CD4-positive, alpha-beta T cell treated with Interferon gamma for 1 hour (primary cell): ENCODE results near the gene FXYD2.
"Not testable (repeated sequence)": the region's sequence is repeated elsewhere in the genome, so short reads cannot be mapped to it uniquely, and the experiment has no call there.

ENCODE experiments used
- DNase-seq: peaks from one replicate; pipeline ENCODE4 v3.0.0-alpha.2; 2020

Gene FXYD2

DNA sequence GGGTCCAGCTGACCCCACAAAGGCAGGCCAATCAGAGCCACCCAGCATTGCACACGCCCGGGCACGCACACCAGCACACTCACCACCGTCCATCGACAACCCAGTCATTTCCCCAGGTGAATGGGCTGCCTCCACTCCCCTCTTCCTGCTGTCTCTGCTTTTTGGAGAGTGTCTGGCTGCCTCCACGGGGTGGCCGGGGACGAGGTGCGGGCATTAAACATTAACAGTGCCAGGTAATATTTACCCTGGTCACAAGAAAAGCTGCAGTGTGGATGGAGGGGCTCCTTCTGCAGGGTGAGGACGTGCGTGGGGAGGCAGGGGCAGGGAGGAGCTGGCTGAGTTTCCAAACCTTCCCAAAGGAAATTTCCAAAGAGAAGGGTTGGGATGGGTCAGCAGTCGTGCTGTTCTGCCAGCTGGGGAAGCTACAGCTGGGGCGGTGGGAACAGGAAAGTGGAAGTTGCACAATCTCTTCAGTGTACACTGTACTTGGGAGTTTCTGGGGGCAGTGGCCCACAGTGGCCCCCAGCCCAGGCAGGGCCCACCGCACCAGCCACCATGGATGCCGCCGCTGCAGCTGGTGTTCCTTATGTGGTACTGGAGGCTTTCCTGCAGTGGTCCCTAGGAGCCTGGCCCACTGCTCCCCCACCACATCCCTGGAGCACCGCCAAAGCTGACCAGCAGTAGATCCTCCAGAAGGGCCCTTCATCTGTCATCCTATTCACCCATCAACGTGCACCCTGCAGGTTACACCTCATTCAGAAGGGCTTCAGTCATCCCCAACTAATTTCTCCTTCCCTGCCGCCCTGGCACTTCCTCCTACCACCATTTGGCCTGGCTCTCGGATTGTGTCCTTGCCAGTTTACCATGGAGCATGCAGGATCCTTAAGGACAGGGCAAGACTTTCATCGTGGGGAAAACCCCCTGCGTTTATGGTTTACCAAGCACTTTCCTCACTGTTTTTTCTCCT lies at the start of gene FXYD2:
Gene FXYD2, minus strand, starts transcription at position 174 of the 967 bp plus-strand sequence. Its CDS starts 66 bp downstream, at position 108.
- DNase-seq = no peak

GRCh38 chr11:117873828-117874125 lies 49.2 kb upstream of the FXYD2 start:
- no peak for DNase-seq

- no peak for DNase-seq
These were observed 48.7 kb upstream of the FXYD2 start for GRCh38 chr11:117872975-117873827.

- no peak for DNase-seq
These were observed 47.9 kb upstream of the FXYD2 start for GRCh38 chr11:117872420-117872961.

GRCh38 chr11:117871784-117872183 lies 47.2 kb upstream of the FXYD2 start:
- no peak for DNase-seq

DNA sequence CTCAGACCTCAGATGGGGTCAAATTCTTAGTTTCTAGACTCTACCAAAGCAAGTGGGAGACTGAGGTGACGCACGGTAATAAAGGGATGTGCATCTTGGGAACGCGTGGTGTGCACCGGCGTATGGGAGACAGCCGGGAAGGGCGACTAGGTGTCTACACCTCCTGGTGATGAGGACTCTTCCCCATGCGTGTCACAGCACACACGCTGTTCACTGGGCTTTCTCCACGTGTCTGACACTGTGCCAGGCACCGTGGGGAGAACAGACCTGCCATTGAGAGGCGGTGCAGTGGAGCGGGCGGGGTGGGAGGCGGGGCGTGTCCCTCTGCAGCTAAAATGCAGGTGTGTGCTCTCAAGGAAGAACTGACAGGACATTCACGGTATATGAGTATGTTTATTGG lies 46.6 kb upstream of the FXYD2 start:
- DNase-seq = no peak

- DNase-seq = no peak
These were observed 45.8 kb upstream of the FXYD2 start for GRCh38 chr11:117870103-117870952.

GRCh38 chr11:117869604-117870003 lies 45.1 kb upstream of the FXYD2 start:
- no peak for DNase-seq

GRCh38 chr11:117868815-117869561 lies 44.4 kb upstream of the FXYD2 start:
- no peak for DNase-seq

DNA sequence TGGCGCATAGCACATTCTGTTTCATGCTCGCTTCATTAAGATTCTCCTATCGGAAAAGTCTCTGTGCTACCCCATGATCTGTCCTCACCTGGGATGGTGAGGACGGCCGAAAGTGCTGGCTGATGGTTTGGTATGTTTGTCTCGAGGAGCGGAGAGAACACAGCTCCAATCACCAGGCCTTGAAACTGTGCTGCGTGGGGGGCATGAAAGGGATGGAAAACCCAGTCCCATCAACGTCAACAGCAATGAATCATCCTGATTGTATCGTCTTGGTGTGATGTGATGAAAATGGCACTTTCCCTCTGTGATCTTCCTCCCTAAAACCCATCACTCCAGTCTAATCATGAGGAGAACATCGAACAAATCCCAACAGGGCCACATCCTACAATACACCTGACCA lies 43.5 kb upstream of the FXYD2 start:
- DNase-seq = no peak

GRCh38 chr11:117866526-117866925 lies 42.0 kb upstream of the FXYD2 start:
- DNase-seq = no peak

DNA sequence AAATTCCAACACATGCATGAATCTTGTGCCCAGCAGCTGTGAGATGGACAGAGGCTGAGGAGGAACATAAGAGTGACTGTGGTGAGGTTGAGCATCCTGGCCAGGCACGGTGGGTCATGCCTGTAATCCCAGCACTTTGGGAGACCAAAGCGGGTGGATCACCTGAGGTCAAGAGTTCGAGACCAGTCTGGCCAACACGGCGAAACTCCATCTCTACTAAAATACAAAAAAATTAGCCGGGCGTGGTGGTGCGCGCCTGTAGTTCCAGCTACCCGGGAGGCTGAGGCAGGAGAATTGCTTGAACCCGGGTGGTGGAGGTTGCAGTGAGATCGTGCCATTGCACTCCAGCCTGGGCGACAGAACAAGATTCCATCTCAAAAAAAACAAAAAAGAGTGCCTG lies 41.0 kb upstream of the FXYD2 start:
- not testable (repeated sequence) for DNase-seq

DNA sequence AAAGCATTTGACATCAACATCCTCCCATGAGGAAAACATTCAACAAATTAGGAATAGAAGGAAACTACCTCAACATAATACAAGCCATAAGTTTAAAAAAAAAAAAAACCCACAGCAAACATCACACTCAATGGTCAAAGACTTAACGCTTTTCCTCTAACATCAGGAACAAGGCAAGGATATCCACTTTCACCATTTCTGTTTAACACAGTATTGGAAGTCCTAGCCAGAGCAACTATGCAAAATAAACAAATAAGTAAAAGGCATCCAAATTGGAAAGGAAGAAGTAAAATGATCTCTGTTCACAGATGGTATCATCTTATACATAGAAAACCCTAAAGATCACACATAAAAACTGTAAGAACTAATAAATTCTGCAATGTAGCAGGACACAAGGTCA lies 38.8 kb upstream of the FXYD2 start:
- DNase-seq = no peak

DNA sequence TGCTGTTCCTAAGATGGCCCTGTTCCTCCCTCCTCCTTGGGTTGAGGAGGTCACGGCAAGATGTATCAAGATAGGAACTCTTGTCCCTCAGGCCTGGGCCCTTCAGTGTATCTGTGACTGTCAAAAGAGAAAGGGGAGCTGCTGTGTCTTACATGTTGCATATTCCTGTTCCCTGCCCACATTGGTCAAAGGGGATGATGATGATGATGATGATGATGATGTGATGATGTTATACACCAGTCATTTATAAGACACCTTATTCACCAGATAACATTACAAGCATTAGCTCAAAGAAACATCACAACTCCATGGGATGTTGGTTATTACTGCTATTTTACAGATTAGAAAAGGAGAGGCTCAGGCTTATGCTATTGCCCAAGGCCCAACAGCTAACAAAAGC lies 38.2 kb upstream of the FXYD2 start:
- DNase-seq = no peak

DNA sequence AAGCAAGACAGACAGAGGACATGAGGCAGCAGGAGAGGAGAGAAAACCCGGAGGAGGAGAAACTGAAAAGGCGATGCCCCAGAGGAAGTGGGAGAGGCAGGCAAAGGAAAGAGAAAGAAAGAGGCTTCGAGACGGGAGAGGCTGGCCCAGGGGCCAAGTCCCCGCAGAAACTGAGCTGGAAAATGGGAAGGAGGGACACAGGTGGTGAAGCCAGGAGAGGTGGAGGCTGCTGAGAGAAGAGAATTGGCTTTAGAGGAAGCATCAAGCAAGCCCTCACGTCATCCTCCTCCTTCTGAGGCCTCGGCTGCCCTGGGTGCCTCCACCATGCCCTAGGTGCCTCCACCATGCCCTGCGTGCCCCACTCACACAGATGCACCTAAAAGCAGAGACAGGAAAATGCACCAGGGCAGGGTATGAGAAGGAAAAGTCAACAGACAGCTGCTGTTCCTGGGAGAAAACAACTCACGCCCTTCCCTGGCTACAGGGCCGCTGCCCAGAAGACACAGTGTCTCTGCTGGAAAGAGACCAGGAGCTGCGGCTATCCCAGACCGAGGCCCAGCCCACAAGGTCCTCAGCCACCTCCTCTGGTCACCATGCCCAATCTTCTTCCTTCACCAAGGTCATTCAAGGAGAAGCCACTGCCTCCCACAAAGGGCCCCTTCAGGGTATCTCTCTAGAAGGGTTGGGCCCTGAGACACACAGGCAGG lies 37.6 kb upstream of the FXYD2 start:
- DNase-seq = no peak

DNA sequence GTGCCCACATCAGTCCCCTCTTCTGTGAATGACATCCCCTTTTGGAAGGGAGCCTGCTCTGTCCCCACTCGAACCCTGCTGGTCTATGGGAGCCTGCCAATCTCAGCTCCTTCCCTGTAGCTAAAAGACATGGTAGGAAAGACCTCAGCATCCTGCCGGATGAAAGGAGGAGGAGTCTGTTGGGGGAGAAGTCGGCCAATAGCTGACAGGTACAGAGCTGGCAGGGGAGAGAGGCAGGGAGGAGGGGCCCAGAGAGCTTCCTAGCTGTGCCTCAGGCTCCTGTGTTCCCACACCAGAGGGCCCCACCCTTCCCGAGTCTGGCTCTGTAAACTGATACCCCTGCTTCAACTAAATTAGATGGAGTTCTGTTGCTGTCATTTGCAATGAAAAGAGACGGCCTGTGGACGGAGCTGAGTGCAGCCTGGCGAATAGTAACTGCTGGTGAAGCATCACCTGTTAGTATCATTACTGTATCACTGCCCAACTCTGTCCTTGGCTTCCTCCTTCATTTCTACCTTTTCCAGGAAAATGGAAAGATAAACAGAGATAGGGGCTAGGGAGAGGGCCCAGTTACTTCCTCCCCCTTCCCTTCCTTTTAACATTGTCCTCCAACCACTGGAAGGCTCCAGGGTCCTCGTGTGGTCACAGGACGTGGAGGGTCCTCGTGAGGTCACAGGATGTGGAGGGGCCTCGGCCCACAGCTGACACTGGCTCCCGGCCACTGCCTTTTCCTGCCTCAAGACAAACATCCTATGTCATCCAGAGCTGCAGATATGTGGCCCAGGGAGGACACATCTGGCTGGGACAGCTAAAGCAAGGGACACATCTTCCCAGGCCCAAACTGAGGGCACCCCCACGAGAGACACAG lies 36.8 kb upstream of the FXYD2 start:
- DNase-seq = no peak

- no peak for DNase-seq
These were observed 35.6 kb upstream of the FXYD2 start for GRCh38 chr11:117860139-117860538.

DNA sequence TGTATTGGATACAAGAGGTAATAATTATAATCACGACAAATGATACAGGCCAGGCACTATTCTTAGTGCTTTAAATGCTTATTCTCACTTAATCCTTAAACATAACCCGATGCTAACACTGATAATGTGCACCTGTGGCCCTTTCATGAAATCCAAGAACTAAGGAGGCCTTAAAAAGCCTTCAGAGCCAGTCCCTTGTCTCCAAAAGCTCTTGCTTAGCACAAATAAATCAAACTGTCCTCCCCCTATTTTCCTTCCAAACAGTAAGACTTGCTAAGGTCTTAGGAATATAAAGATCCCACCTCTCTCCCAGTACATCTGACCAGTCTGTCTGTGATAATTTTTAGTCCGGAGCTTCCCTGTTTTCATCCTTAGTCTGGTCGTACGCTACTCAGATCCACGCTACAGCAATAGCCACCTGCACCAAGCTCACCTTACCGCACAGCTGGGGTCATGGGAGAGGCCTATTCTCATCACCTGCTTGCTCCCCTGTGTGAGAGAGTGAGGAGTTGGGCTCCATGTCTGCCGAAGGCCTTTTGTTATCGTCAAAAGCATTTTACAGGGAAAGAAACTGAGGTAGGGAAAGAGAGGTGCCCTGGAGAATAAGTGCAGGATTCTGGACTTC lies 35.1 kb upstream of the FXYD2 start:
- DNase-seq = no peak

GRCh38 chr11:117859061-117859460 lies 34.5 kb upstream of the FXYD2 start:
- DNase-seq = no peak
